ENCODE results near the gene IFRD1.
"Not testable (repeated sequence)": the region's sequence is repeated elsewhere in the genome, so short reads cannot be mapped to it uniquely, and the experiment has no call there.

IFRD1 gene

DNA sequence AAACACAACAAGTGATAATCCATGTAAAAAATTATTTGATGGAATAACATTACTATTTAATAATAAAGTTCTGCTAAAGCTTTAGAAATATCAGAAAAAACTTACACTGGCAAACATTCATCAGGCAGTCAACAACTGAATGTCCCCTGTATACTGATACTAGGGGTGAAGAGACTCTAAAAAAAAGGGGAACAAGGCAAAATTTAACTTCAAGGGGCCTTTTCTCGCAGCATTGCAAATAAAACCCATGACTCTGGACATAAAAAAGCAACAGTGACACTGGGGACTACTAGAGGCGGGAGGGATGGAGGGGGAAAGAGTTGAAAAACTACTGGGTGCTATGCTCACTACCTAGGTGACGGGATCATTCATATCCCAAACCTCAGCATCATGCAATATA lies 5.8 kb upstream of the IFRD1 start:
- no peak for DNase-seq

DNA sequence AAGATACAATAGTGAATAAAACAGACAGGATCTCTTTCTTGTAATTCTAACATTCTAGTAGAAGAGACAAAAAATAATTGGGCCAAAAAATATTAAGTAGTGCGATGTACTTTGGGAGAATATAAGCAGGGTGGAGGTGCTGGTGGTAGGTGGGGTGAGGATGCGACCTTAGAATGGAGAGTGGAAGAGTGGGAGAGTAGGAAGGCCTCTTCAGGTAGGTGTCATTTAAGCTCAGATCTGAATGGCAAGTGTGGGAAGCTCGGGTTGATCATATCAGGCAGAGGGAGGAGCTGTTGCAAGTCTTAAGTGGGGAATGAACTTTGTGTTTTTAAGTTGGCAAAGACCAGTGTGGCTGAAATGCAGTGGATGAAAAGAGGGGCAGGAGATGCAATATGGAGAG lies 3.8 kb upstream of the IFRD1 start:
- DNase-seq, result no peak

DNA sequence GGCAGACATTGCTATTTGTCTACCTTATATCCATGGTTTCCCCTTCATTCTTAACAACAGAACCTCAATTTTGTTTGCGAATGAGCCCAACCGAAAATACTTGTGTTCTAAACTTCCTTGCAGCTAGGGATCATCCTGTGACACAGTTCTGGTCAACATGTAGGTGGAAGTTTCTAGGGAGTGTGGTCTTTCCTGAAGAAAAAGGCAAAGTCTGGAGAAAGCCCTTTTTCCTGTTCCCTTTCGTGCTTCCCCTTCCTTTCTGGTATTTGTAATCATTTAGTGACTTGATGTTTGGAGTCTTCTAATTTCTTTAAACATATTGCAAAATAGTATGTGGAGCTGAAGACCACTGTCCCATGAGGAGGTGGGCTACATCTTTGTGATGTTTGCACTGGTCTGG lies 2.9 kb upstream of the IFRD1 start:
- DNase-seq, result no peak

DNA sequence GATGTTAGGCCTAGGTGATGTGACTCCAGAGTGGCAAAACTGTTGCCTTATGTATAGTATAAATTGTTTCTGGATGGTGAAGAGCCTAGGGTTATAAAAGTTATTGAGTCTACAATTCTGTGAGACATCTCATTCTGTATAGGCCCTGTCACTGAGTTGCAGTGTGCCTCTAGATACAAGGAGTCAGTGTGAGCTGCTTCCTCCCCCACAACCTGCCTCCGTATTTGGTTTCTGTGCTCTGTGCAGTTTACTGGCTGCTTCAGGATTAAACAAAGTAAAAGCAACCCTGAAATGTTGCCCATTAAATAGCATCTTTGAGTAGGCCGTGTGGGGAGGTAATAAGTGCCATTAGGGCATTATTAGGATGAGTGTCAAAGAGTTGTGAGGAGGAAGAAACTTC lies 1.9 kb upstream of the IFRD1 start:
- no peak for DNase-seq

DNA sequence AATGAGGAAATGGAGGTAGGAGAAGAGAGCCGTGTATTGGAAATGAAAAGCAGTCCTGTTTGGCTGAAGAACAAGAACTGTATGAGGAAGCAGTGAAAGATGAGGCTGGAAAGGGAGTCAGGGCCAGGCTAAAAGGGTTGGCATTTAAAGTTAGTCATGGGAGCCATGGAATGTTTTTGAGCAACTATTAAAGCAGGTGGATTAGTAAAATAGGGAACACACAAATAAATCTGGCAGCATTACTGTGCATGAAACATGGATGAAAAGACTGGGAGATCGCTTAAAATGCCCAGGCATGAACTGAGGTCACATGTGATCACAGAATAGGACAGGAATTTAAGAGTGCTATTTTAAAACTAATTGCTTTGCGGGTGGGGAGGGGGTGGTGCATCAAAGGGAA lies 1.4 kb upstream of the IFRD1 start:
- no peak for DNase-seq

DNA sequence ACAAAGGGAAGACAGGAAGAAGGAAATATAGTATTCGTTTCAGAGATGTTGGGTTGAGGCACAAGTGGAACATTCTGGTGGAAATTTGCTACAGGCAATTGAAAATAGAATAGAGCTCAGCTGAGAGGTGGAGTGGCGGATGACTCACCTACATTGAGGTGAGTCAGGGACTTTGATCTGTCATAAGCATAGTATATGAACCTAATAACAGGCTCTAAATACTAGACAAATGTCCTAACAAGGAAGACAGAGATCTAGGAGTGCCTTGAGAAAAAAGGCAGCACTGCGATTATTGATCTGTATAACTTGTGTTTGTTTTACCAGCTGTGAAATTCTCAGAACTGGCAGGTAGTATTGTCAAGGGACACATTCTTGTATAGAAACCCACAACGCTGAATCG lies 907 bp upstream of the IFRD1 start:
- DNase-seq, result no peak

DNA sequence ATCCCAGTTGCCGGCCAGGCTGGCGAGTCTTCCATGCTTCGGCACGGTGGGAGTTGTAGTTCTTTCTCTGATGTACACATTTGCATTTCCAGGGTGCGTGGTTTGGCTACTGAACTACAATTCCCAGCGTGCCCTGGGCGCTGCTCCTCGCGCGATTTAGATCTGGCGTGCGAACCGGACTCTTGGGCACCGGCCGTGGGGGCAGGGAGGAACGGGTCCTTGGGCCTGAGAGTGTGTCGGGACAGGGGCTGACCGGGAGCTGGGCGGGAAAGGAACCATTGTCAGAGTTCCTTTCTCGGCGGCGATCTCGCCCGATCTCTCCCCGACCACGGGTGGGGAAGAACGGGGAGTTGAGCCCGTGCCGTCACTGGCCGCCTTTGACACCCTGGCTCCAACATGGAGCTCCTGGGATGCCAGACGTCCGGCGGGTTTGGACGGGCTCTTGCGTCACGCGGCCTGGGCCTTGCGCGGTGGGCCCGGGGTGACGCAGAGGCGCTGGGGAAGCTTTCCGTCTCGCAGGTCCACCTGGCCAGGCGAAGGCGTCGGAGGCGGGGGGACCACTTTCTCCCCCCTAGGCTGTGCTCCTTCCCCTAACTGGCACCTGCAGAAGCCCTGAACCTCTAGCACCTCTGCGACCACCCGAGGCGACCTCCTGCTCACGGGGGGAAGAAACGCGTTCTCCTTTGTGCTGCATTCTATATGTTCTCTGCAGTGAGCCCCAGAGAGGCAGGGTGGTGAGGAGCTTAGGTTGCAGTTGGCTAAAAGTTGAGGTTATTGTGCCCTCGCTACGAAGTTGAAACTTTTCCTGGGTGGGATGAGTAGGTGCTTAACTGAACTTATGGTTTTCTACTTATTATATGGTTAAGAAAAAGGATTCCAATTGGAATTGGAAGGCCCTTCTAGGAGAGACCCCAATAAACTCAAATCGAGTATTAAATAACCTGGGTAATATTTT lies 824 bp downstream of the IFRD1 start:
- DNase-seq, result peak; percentile 82

DNA sequence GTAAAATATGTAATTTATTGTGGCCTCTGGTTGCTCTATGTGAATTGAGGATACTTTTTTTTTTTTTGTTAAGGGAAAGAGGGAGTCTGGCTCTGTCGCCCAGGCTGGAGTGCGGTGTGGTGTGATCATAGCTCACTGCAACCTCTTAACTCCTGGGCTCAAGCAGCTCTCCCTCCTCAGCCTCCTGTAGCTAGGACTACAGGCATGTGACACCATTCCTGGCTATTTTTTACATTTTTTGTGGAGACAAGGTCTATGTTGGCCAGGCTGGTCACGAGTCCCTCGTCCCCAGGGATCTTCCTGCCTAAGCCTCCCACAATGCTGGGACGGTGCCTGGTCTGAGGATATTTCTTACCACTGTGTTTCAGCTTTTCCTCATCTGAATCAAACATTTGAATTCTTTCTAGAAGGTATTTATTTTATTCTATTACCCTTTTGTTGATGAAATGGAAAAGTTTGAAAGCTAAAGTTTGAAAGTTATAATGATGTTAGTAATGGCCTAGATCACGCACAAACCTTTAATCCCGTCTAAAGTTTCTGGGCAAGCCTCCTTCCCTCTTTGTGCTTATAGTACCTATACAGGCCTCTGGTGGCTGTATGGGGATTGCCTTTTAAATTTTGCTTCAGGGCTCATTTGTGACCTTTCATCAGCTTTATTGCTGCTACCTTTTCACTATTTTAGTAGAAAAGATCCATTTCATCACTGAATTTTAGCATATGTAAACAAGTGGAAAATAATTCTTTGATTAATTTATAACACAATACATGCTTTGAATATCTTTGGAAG lies 2.0 kb downstream of the IFRD1 start:
- DNase-seq, result no peak

DNA sequence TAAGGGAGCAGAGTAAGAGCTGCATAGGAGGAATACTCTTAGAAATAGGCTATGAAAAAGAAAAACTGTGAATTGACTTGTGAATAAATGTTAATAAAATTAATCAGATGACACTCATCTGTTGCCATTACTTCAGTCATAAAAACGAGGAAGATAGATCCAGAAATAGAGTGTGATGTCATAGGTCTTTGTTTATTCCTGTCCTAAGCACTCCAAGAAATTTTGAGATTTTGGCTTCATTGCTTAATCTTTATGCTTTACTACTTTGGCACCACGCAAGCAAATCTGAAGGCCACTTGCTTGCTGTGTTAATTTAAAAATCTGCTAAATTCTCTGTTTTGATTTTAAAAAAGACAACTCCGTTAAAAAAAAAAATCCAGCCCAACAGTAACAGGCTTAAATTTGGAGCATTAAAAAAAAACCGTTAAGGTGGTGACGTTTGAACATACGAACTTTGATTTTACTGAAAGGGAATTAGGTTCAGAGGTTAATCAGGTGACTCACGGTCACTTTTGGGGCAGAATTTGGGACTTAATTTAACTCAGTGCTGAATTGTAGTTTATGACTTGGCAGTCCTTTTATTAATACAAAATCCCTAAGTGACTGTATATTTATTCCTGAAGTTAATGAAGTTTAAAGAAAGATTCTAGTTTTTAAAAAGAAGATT lies 3.4 kb downstream of the IFRD1 start:
- no peak for DNase-seq

DNA sequence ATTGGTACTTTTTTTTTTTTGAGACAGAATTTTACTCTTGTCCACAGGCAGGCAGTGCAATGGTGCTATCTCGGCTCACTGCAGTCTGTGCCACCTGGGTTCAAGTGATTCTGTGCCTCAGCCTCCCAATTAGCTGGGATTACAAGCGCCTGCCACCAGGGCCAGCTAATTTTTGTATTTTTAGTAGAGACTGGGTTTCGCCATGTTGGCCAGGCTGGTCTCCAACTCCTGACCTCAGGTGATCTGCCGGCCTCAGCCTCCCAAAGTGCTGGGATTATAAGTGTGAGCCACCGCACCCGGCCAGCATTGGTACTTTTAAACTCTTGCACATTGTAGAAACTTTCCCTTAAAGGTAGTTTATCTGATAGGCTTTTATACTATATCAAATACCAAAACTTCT lies 3.9 kb downstream of the IFRD1 start:
- not testable (repeated sequence) for DNase-seq

DNA sequence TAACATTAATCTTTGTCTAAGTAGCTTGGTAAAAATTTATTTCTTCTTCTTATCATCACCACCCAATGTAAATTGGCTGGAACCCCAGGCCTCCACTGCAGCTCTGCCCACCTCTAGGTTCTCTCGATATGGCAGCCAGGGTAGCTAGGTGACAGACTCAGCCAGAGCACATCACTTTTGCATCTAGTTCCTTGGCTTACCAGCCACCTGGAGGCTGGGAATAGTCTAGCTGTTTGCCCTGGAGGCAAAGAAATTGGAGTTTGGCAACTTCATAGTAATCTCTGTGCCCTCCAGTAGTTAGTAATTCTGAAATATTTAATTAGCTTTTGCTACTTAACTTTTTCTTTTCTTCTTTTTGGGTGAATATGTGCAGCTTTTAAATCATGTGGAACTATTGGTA lies 9.4 kb downstream of the IFRD1 start:
- DNase-seq, result no peak

DNA sequence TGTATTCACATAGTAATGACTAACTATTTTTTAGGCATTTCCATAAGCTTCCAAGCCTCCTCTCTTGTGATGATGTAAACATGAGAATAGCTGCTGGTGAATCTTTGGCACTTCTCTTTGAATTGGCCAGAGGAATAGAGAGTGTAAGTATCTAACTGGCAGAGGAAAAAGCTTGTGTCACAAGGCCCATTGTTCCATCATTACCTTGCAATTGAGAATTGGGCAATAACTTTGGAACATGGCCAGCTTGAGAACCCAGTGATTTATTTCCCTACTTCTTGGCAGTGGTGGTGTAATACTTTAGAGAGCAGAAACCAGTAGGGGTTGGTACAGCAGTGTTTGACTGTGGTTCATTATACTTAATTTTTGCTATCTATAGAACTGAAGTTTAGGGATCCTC lies 12.0 kb downstream of the IFRD1 start:
- no peak for DNase-seq

DNA sequence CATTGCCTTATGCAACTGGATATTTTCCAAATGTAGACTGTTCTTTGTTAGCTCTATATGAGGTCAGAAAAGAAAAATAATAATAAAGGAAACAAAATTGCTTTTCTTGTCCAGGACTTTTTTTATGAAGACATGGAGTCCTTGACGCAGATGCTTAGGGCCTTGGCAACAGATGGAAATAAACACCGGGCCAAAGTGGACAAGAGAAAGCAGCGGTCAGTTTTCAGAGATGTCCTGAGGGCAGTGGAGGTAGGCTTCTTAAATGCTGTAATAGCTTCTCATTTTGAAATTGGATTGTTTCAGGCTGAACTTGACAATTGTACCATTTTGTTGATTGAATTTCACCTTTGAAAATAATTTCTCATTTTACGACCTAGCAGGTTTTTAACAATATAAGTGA lies 17.6 kb downstream of the IFRD1 start:
- DNase-seq, result no peak

DNA sequence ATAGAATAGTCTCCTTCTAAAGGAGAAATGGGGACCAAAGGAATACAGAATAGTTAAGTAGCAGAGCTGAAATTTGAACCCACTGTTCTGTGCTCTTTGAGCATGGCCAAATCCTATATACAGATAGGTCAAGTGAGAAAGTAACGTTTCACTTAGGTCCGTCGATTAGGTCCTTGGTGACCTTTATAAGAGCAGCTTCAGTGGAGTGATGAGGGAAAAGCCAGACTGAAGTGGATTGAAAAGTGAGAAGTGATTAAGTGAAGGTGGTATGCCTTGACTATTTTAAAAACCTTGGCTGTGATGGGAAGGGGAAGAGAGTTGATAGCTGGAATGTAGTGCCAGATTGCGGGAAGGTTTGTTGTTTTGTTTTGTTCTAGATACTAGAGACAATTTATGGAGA lies 19.9 kb downstream of the IFRD1 start:
- DNase-seq, result no peak

DNA sequence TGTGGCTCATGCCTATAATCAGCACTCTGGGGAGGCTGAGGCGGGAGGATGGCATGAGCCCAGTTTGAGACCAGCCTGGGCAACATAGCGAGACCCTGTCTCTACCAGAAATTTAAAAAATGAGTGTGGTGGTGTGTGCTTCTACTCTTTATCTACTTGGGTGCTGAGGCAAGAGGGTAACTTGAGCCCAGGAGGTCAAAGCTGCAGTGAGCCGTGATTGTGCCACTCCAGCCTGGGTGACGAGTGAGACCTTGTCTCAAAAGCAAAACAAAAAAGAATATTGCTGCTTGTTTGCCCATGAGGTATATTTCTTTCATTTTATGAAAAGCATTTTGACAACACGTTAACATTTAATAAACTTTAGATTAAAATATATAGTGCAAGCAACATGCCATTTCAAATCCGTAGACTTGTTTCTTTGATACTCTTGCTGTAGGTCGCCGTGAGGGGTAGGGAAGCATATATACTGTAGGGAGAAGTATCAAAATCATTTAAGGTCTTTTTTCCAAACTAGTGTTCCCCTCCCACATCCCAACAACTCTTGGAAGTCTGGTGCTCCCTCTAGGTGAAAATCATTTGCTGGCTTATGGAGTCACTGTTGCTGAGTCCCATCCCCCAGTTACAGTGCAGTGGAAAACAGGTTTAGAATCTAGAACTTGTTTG lies 26.3 kb downstream of the IFRD1 start:
- no peak for DNase-seq

DNA sequence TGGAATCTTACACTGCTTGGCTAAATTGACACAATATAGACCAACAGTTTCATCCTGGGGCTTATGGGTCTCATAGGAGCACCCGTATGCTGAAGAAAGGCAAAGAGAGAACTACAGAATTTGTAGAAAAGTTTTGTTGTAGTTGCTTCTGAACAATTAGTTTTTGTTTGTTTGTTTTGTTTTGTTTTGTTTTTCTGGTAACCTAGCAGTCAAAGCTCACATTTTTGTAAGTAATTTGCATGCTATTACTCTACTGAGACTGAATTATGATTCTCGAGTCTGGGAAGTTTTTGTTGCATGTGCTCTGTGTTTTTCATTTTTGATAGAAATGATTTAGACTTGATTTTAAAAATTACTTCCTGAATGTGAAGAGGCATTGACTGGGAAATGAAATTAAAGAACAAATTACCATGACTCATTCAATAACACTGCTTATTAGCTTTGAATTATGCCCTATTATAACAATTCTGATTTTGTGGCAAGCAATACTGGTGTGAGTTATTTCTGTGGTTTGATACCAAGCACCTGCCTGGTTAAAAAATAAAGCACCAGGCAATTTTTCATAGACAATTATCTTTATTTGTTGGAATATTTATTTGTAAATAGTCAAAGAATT lies 31.0 kb downstream of the IFRD1 start:
- DNase-seq, result no peak

DNA sequence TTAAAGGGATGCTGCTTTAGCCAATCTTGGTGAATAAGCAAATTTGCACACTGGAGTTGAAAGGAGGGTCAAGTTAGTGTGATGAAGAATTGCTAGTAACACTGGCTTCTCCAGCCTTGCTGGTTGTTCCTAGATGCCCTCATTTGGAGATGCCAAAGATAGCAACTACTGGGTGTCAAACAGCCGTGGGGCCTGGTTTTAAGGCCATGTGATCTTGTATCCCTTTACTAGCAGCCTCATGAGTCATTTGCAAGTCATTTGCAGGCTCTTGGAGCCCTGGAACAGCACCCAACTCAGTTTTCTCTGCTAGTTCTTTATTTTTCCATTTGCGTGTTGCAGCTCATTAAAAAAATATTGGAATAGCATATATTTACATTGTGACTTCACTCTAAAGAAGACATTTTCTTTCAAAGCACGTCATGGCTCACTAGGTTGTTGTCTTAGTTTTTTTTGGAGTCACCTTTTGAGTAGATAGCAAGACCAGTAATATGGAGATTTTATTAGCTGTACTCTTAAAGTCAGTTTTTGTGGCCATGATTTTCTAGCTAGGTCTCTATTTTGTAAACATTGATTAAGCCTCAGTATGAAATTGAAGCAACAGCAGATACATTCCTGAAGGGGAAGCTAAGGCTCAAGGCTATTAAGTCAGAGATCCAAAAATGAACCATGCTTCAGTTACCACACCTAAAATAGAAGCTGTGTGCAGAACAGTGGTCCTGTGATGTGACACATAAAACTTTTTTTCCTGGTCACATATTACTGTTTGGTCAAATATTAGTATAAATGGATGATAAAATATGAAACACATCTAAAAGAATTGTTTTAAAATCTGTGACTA lies 31.8 kb downstream of the IFRD1 start:
- no peak for DNase-seq

DNA sequence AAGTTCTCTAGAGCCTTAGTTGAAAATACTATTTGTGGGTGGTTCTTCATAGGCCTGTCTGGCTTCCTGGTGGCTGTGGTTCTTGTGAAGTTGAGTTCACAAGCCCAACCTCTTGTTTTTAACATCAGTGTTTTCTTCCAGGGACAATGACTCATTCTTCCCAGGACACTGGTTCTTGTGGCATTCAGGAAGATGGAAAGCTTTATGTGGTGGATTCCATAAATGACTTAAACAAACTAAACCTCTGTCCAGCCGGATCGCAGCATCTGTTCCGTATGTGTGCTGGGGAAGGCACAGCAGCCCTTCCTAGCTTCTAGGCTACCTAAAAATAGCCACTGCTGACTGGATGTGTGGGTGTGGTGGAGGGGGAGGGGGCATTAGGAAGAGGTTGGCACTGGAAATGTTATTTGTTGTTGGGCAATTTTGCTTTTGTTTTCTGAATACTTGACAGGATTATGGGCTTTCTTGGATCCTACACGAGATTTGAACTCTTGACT lies 34.5 kb downstream of the IFRD1 start:
- DNase-seq, result no peak

DNA sequence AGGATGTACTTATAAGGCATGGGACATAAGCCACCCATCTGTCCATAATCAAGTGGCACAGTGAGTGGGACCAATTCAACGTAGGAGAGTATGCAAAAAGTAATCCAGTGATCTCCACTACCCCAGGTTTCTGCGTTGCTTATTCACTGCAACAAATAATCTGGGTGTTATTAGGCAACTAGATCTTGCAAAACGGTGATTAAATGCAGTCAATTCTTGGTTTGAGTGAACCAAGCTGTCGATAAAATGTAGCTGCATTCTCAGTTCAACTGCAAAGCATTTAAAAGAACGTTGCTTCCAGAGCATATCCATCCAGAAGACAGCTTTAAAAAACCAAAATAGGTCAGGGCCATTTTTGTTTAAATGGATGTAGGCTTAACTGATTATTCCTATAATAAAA lies 35.5 kb downstream of the IFRD1 start:
- no peak for DNase-seq

DNA sequence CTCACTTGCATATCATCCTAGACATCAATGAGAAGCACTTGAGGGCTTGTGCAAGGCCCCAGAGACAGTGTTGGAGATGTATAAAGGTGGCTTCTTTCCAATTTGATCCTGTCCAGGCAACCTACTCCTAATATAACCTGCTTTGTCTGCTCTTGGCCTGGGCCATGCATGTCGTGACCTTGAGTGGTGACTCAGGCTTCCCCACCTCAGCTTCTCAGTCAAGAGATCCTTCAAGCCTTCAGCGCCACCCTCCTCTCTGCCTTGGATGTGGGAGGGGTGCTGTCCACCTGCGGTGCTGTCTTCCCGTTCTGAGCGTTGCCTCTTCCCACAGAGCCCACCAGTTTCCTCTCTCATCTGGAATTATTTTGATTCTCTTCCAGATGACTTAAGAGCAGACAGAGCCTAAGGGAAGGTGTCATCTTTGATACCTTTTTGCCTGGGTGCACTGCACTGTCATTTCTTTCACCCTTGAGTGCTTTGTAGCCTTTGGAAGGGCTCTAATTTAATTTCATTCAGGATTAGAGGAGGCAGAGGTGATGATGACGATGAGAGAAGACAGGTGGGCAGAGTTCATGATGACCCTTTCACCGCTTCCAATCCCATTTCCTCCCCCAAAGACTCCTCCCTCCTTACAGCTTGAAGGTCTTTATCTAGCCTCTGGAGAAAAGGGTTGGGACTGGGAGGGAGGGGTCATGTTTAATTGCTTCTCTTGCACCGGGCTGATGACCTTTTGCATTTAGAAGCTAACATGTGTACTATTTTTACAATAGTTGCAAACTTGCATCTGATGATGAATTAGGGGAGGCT lies 37.4 kb downstream of the IFRD1 start:
- no peak for DNase-seq

DNA sequence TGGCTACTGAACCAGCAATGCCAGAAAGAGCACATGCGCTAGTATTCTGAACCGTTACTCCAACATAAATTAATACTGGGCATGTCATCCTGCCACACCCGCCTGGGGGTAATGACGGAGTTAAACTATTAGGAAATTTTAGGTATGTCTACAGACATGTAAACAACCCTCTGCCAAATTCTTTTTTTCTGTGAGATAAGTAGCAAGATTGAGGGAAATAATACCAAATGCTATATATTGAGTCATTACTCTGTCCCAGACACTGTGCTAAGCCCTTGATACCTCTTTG lies 37.9 kb downstream of the IFRD1 start:
- DNase-seq, result no peak

Data from NCI-H1436 treated with DMSO at 0.1 percent for 48 hours (cell line).